ENCODE results near the gene PTPRQ.

DNA sequence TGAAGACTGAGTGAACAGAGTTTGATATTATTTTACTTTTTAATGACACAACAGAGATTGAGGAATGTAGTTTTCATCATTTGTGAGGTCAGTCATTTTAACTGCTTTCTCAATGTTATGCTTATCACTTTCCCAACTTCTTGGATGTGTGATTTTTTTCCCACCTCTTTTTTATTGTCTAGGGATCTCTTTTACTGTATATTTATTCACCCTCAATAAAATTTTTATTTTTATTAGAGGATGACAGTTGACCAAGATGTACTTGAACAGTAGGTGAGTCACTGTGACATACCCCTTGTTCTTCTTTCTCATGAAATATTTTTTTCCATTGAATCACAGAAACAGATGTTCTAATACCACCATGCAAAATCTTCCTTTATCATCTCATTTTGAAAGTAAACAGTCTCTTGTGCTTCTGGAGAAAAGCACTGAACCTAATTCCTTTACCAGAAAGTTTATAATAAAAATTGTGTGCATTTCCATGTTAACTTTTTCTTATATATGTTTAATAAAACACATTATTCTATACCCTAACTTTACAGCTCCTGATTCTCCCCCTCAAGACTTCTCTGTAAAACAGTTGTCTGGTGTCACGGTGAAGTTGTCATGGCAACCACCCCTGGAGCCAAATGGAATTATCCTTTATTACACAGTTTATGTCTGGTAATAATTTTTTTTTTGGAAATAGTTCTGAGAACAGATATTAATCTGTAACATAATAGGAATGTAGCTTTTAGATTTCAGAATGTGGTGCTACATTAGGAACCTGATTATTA, 65.9 kb downstream of the PTPRQ start:
- TF ChIP-seq GATA1 (IDR thresholded peaks at IDR 0.05; ENCODE audit: low read depth, low read length), result no peak
- no peak for TF ChIP-seq POLR2A (IDR thresholded peaks at IDR 0.05; ENCODE audit: low read length)
